Activated CD4-positive, alpha-beta T cell treated with anti-CD3 and anti-CD28 coated beads, Interleukin-2, amount 50 U/mL, for 16 hours (primary cell): ENCODE results near the gene HBA2.
"Not testable (repeated sequence)": the region's sequence is repeated elsewhere in the genome, so short reads cannot be mapped to it uniquely, and the experiment has no call there.

ENCODE experiments used
- DNase-seq: peaks from one replicate; pipeline ENCODE4 v3.0.0-alpha.2; 2020

Gene HBA2

GRCh38 chr16:172374-172941 lies at the start of gene HBA2:
Gene HBA2 (plus strand): TSS chr16:172876. CDS start chr16:172913, 37 bp downstream.
- DNase-seq = not testable (repeated sequence)

GRCh38 chr16:123558-124350 lies 48.9 kb upstream of the HBA2 start:
- not testable (repeated sequence) for DNase-seq

GRCh38 chr16:125011-125410 lies 47.7 kb upstream of the HBA2 start:
- DNase-seq = no peak

DNA sequence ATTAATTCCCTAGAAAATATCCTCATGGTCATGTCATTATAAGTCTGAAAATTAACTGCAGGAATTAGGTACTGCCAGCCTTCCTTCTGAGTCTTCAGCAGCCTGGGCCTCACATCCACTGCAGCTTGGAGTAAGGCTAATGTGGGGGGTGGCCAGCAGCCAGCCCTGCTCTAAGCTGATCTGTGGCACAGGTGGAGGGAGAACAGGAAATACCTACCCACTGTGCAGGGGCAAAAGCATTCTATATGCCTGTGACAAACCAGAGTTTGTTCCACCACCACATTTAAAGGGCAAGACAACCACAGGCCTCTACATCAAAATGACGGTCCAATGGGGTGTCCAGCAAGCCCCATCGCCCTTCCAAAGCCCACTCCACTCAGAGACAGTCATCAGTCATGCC lies 43.6 kb upstream of the HBA2 start:
- no peak for DNase-seq

DNA sequence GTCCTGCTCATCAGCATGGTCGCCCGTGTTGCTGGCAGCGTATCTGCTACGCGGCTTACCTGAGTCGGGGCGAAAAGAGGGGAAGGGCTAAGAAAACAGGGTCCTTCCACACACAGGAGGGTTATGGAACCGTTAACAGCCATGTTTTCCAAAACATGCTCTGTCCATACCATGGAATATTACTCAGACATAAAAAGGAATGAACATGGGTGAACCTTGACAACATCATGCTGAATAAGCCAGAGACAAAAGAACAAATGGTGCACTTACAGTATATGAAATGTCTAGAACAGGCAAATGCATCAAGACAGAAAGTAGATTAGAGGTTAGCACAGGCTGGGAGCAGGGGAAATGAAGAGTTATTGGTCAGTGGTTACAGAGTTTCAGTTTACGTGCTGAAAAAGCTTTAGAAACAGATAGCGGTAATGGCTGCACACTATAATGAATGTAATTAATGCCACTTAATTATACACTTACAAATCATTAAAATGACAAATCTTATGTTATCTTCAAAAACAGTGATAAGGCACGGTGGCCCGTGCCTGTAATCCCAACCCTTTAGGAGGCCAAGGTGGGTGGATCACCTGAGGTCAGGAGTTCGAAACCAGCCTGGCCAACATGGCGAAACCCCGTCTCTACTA lies 42.0 kb upstream of the HBA2 start:
- no peak for DNase-seq

GRCh38 chr16:132120-132519 lies 40.6 kb upstream of the HBA2 start:
- no peak for DNase-seq

DNA sequence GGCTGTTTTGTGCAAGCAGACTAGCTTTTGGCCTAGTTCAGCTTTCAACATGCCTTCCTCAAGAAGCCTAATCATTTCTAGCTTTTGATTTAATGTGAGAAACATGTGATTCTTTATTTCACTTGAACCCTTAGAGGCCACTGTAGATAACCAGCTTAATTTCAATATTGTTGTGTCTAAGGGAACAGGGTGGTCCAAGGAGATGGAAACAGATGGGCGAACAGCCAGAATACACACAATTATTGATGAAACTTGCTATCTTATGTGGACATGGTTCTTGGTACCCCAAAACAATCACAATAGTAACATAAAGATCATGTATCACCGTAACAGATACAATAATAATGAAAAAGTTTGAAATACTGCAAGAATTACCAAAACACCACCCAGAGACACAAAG lies 39.0 kb upstream of the HBA2 start:
- no peak for DNase-seq

DNA sequence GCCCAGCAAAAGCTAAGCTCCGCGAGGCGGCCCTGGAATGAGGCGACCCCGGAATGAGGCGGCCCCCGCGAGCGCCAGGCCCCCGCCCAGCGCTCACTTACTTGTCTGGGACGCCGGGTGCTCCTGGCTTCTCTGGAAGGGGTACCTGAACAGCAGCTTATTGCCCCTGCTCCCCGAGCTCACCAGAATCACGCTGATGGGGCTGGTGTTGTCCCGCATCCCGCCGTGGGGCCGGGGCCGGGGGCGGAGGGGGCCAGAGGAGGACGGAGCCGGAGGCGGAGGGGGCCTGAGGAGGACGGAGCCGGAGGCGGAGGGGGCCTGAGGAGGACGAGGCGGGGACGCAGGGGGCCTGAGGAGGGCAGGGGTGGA lies 34.6 kb upstream of the HBA2 start:
- no peak for DNase-seq

- no peak for DNase-seq
These were observed 32.4 kb upstream of the HBA2 start for GRCh38 chr16:140175-140857.

DNA sequence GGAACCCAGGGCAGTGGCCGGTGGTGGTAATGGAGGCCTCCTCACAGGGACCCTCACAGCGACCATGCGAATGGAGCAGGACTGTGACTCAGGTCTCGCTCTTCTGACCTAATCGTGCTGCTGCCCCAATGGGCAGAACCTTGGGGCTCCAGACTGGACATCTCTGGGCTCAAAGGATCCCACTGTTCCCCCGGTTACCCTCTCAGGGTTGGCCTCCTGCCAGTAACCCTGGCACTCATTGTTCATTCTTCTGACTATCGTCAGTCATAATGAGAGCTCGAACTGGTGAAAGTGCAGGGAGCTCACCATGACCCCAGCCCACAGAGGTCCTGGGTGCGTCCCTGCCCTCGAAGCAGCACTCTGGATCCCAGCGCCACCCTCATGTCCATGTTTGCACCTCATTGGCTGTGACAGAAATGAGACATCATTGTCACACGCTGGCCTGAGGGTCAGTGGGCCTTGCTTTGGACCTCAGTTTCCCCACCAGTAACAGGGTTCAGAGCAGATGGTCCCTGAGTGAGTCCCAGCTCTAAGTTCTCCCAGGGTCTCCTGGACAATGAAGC lies 30.2 kb upstream of the HBA2 start:
- no peak for DNase-seq

DNA sequence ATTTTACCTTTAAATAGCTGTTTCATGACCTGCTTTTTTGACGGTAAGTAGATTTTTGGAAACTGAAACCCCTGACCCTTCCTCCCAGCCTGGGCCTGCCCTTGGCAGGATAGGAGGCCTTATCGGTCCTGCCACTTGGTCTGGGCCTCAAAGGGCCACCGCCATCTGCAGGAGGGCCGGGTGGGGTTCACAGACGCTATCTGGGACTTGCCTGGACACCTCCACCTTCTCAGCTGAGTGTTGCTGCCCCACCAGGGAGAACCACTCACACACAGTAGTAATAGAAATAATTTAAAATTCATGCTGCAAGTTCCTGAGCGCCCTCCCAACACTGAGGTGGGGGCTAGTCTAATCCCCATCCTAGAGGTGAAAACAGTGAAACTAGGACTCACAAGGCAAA lies 29.6 kb upstream of the HBA2 start:
- no peak for DNase-seq

GRCh38 chr16:143456-143855 lies 29.2 kb upstream of the HBA2 start:
- DNase-seq = no peak

GRCh38 chr16:144797-145252 lies 27.9 kb upstream of the HBA2 start:
- DNase-seq = no peak

DNA sequence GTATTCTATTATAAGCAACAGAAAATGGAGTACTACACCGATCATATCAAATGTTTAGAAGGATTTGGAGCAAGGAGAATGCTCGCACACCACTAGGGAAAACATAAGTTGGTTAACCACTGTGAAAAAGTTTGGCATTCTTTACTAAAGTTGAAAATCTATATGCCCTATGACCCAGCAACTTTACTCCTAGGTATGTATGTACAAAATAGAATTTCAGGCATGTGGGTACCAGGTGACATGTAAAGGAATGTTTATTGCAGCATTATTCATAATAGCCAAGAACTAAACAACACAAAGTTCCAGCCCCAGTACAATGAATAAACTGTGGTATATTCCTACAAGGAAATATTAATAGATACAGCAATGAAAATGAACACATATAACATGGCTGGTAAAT lies 26.0 kb upstream of the HBA2 start:
- DNase-seq = no peak

- no peak for DNase-seq
These were observed 23.5 kb upstream of the HBA2 start for GRCh38 chr16:149024-149660.

- no peak for DNase-seq
These were observed 20.2 kb upstream of the HBA2 start, which contains the start of gene HBZ for GRCh38 chr16:152141-153128. Gene HBZ (plus strand): TSS chr16:152644. CDS start chr16:152910, 266 bp downstream.

- DNase-seq = not testable (repeated sequence)
These were observed 19.6 kb upstream of the HBA2 start for GRCh38 chr16:153129-153521.

DNA sequence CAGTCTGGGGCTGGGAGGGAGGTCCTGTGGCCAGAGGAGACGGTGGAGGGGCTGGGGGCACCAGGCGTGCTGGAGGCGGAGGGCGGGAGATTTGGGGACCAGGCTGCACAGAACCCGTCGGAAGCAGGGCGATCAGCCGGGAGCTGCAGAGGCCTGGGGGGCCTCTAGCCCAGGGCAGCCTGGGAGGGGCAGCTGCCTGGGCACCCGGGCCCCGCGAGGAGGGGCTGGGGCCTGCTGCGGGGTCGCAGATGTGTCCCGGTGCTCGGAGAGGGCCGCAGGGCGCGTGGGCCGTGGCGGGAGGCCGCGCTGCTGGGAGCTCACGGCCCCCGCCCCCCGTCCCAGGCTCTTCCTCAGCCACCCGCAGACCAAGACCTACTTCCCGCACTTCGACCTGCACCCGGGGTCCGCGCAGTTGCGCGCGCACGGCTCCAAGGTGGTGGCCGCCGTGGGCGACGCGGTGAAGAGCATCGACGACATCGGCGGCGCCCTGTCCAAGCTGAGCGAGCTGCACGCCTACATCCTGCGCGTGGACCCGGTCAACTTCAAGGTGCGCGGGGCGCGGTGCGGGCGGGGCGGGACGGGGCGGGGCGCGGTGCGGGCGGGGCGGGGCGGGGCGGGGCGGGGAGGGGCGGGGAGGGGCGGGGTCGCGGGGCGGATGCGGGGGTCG lies 19.0 kb upstream of the HBA2 start:
- DNase-seq = not testable (repeated sequence)

DNA sequence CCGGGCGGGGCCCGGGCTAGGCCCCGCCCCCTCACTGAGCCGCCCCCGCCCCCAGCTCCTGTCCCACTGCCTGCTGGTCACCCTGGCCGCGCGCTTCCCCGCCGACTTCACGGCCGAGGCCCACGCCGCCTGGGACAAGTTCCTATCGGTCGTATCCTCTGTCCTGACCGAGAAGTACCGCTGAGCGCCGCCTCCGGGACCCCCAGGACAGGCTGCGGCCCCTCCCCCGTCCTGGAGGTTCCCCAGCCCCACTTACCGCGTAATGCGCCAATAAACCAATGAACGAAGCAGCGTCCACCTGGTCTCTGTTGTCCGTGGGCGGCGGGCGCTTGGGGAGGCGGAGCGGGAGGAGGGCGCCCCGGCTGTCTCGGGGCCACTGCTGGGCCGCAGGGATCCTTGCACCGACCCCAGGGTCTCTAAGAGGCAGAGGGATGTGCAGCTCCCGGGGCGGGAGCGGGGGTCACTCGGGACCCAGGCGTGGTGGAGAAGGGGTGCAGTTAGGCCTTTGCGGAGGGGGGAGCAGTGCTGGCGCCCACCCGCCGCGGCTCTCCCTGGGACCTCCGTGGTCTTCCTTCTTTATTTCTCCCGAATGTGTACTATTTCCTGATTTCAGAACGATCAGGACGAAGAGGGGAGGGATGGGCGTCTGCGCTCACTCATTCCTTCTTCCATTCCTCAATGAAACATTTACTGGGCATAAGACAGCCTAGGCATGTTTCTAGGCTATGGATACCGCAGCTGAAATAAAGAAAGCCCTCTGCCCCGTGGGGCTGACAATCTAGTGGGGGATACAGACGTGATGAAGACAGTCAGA lies 18.3 kb upstream of the HBA2 start:
- DNase-seq = no peak

DNA sequence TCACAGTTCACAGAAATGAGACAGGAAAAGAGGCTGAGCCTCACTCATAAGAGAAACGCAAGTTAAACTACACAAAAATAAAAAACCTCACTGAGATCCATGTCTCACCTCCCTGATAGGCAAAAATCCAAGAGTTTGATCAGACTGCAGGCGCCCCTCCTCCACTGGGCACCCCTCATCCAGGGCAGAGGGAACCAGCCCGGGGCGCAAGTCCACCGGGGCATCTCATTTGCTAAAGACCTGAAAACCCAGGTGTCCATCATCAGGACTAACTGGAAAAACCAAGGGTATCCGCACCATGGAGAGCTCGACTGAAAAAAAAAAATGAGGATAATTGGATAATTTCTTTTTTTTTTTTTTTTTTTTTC lies 17.7 kb upstream of the HBA2 start:
- no peak for DNase-seq
